GM19397 (cell line): ENCODE results near the gene USP34.
"Not testable (repeated sequence)": the region's sequence is repeated elsewhere in the genome, so short reads cannot be mapped to it uniquely, and the experiment has no call there.

Source experiments
- ATAC-seq: cut with Tn5 transposase; IDR thresholded peaks from one replicate; pipeline ENCODE4 v1.9.1; 2021; ENCODE audit warnings: mild to moderate bottlenecking, moderate library complexity; ENCODE audit not compliant: unreplicated experiment

Gene USP34

DNA sequence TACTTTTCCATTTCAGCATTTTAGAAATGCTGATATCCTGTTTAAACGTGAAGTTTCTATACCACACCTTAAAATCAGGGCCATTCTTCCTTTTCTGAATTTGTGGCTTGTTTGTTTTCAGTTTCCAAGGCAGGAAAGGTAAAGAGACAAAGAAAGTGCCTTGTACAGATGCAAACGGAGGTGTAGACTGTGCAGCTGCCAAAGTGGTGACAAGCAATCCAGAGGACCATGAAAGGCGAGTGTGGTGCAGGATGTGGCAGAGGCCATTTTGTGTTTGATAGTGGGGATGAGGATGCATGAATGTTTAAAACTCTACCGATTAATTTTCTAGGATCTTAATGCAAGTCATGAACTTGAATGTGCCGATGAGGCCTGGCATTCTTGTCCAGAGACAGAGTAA lies 308.2 kb downstream of the USP34 start:
- no peak for ATAC-seq

DNA sequence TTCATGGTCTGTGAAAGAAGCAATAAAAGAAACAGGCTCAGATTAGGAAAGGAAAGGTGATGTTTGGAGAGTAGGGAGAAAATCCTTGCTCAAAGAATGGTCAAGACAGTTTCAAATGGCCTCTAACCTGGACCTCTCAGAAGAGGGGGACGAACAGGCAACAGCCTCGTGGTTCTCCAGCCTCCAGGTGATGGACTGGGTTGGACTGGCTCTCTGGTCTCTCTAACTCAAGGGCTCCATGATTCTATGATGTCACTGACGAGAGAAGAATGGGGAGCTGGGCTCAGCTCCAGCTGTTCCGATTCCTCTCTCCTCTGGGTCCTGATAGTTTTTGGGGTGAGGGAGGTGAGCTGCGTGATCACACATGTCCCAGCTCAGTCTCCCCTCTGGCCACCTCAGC lies 309.0 kb downstream of the USP34 start, which contains the start of gene C2orf74:
Gene C2orf74 (plus strand): TSS at position 301 of the 400 bp plus-strand sequence. CDS start 327 bp downstream, outside the sequence.
- ATAC-seq = no peak

GRCh38 chr2:61158356-61158955 lies 312.4 kb downstream of the USP34 start:
- ATAC-seq = no peak

- no peak for ATAC-seq
Measured at GRCh38 chr2:61157371-61158003, 313.4 kb downstream of the USP34 start.

DNA sequence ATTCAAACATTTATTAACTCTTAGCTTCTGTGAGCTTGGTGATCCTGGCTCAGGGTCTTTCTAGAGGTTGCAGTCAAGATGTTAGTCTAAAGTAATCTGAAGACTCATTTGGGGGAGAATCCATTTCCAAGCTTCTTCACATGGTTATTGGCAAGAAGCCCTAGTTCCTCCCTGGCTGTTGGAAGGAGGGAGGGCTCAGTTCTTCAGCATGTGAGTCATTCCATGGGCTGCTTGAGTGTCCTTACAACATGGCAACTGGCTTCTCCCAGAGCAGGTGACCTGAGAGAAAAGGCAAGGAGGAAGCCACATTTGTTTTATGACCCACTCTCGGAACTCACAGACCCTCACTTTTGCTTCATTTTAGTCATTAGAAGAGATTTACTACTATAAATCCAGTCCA lies 319.5 kb downstream of the USP34 start:
- ATAC-seq = no peak

- ATAC-seq = no peak
Measured at GRCh38 chr2:61149074-61149473, 321.8 kb downstream of the USP34 start.

GRCh38 chr2:61148091-61148490 lies 322.8 kb downstream of the USP34 start:
- not testable (repeated sequence) for ATAC-seq

GRCh38 chr2:61145990-61146389 lies 324.9 kb downstream of the USP34 start:
- ATAC-seq = no peak

GRCh38 chr2:61144697-61145268 lies 326.1 kb downstream of the USP34 start:
- peak; percentile 92 for ATAC-seq

- ATAC-seq = no peak
Measured at GRCh38 chr2:61141151-61141550, 329.7 kb downstream of the USP34 start.

GRCh38 chr2:61138859-61139258 lies 332.0 kb downstream of the USP34 start:
- no peak for ATAC-seq
